GM18517 (cell line): Measurements from ENCODE around the gene PLAAT5.

ENCODE experiments used
- ATAC-seq: cut with Tn5 transposase; IDR thresholded peaks from one replicate; pipeline ENCODE4 v1.9.1; 2021; ENCODE audit warnings: mild to moderate bottlenecking, moderate library complexity; ENCODE audit not compliant: unreplicated experiment

Gene PLAAT5

GRCh38 chr11:63512816-63513215 is 21.8 kb upstream of the PLAAT5 start:
- ATAC-seq, result no peak

- no peak for ATAC-seq
Measured at GRCh38 chr11:63511048-63511748, 20.2 kb upstream of the PLAAT5 start.

GRCh38 chr11:63510360-63511047 is 19.5 kb upstream of the PLAAT5 start:
- no peak for ATAC-seq

- ATAC-seq, result no peak
Measured at GRCh38 chr11:63508745-63509144, 17.8 kb upstream of the PLAAT5 start.

GRCh38 chr11:63508009-63508408 is 17.0 kb upstream of the PLAAT5 start:
- ATAC-seq, result no peak

- ATAC-seq, result no peak
Measured at GRCh38 chr11:63507511-63507910, 16.5 kb upstream of the PLAAT5 start.

GRCh38 chr11:63506876-63507275 is 15.9 kb upstream of the PLAAT5 start:
- no peak for ATAC-seq

GRCh38 chr11:63505857-63506528 is 15.0 kb upstream of the PLAAT5 start, which contains the start of gene LGALS12:
Gene LGALS12, plus strand, starts transcription at chr11:63506084. Its CDS starts 375 bp downstream, at chr11:63506459.
- no peak for ATAC-seq

GRCh38 chr11:63504933-63505586 is 14.1 kb upstream of the PLAAT5 start:
- ATAC-seq, result no peak

- no peak for ATAC-seq
Measured at GRCh38 chr11:63504054-63504453, 13.1 kb upstream of the PLAAT5 start.

- no peak for ATAC-seq
Measured at GRCh38 chr11:63503492-63503891, 12.5 kb upstream of the PLAAT5 start.

GRCh38 chr11:63502252-63502820 is 11.4 kb upstream of the PLAAT5 start:
- no peak for ATAC-seq

GRCh38 chr11:63501236-63501635 is 10.3 kb upstream of the PLAAT5 start:
- ATAC-seq, result no peak

GRCh38 chr11:63499874-63500273 is 8.9 kb upstream of the PLAAT5 start:
- no peak for ATAC-seq

- ATAC-seq, result no peak
Measured at GRCh38 chr11:63494975-63495374, 4.0 kb upstream of the PLAAT5 start.

- no peak for ATAC-seq
Measured at GRCh38 chr11:63493127-63493526, 2.2 kb upstream of the PLAAT5 start.

- ATAC-seq, result no peak
Measured at GRCh38 chr11:63492441-63492840, 1.5 kb upstream of the PLAAT5 start.

GRCh38 chr11:63491636-63492372 is 837 bp upstream of the PLAAT5 start:
- no peak for ATAC-seq

- no peak for ATAC-seq
Measured at GRCh38 chr11:63491240-63491587, 247 bp upstream of the PLAAT5 start.

GRCh38 chr11:63489879-63490278 is 1.1 kb downstream of the PLAAT5 start:
- no peak for ATAC-seq
